ENCODE data around the gene SLX4IP. TPM values are rescaled to one million over a fixed set of nuclear protein-coding genes. Genes with fewer than 3 reads are reported as not detected.
"Not testable (repeated sequence)": the region's sequence is repeated elsewhere in the genome, so short reads cannot be mapped to it uniquely, and the experiment has no call there.

SLX4IP gene
- total RNA-seq, 1 donor from 2014 or later: 2.6 TPM

- TF ChIP-seq, protein P1, sequence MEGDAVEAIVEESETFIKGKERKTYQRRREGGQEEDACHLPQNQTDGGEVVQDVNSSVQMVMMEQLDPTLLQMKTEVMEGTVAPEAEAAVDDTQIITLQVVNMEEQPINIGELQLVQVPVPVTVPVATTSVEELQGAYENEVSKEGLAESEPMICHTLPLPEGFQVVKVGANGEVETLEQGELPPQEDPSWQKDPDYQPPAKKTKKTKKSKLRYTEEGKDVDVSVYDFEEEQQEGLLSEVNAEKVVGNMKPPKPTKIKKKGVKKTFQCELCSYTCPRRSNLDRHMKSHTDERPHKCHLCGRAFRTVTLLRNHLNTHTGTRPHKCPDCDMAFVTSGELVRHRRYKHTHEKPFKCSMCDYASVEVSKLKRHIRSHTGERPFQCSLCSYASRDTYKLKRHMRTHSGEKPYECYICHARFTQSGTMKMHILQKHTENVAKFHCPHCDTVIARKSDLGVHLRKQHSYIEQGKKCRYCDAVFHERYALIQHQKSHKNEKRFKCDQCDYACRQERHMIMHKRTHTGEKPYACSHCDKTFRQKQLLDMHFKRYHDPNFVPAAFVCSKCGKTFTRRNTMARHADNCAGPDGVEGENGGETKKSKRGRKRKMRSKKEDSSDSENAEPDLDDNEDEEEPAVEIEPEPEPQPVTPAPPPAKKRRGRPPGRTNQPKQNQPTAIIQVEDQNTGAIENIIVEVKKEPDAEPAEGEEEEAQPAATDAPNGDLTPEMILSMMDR (conservative IDR thresholded peaks at IDR 0.05; ENCODE audit: low read depth, low read length): no peak
- no peak for DNase-seq (ENCODE audit: low read depth)
- H3K4me3 ChIP-seq (ENCODE audit: low read depth, low read length): no peak overlapping the region
These were observed 20.0 kb upstream of the SLX4IP start for GRCh38 chr20:10415013-10415650.

DNA sequence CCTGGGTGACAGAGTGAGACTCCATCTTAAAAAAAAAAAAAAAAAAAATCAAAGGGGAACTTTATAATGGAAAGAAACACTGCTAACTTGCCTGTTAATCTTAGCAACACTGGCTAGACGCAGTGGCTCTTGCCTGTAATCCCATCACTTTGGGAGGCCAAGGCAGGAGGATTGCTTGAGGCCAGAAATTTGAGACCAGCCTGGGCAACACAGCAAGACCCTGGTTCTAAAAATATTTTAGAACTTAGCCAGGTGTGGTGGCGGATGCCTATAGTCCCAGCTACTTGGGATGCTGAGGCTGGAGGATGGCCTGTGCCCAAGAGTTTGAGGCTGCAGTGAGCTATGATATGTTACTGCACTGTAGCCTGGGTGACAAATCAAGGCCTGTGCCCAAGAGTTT is 17.9 kb upstream of the SLX4IP start:
- DNase-seq (ENCODE audit: low read depth); H3K4me3 ChIP-seq (ENCODE audit: low read depth, low read length): not testable (repeated sequence)

DNA sequence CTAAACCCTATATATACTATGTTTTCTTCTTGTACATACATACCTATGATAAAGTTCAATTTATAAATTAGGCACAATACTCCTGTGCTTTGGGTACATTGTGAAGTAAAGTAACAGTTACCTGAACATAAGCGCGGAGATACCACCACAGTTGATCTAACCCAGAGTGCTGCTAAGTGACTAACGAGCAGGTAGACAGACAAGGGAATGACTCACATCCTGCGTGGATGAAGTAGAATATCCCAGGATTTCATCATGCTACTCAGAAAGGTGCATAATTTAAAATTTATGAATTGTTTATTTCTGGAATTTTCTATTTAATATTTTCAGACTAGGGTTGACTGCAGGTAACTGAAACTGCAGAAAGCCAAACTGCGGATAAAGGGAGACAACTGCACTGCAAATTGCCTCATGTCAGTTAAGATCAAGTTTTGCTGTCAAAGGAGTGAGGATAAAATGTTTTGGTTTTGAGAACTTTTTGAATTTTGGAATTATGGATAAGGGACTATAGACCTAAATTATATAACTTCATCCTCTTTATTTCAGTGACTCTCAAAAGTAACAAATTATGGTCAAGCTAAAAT is 15.5 kb upstream of the SLX4IP start:
- peak; percentile 26 for DNase-seq (ENCODE audit: low read depth)
- H3K4me3 ChIP-seq (ENCODE audit: low read depth, low read length): no peak overlapping the region
- TF ChIP-seq, protein P1 (conservative IDR thresholded peaks at IDR 0.05; ENCODE audit: low read depth, low read length): no peak

DNA sequence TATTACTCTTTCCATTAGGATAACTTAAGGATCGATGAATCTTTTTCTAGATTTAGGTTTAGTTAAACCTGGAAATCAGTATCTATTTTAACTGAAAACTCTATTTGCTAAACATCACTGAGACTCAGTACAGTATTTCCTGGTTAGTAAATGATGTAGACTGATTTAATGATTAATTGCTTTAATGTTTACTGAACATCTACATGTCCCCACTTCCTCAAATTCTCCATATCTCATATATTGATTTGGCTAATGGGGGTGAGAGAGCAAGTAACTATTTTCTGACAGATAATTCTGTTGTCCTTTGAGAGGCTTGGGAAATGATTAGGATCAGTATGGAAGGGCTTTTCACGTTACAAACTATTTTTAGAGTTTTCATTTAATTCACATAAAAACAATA is 11.4 kb upstream of the SLX4IP start:
- TF ChIP-seq, protein P1 (conservative IDR thresholded peaks at IDR 0.05; ENCODE audit: low read depth, low read length): no peak
- DNase-seq (ENCODE audit: low read depth): no peak
- no peak overlapping the region for H3K4me3 ChIP-seq (ENCODE audit: low read depth, low read length)

GRCh38 chr20:10427060-10427692 is 7.9 kb upstream of the SLX4IP start:
- TF ChIP-seq, protein P1 (conservative IDR thresholded peaks at IDR 0.05; ENCODE audit: low read depth, low read length): peak; percentile 93
- DNase-seq (ENCODE audit: low read depth): no peak
- no peak overlapping the region for H3K4me3 ChIP-seq (ENCODE audit: low read depth, low read length)

GRCh38 chr20:10428008-10428407 is 7.1 kb upstream of the SLX4IP start:
- no peak overlapping the region for H3K4me3 ChIP-seq (ENCODE audit: low read depth, low read length)
- TF ChIP-seq, protein P1 (conservative IDR thresholded peaks at IDR 0.05; ENCODE audit: low read depth, low read length): no peak
- no peak for DNase-seq (ENCODE audit: low read depth)

- TF ChIP-seq, protein P1 (conservative IDR thresholded peaks at IDR 0.05; ENCODE audit: low read depth, low read length): no peak
- no peak for DNase-seq (ENCODE audit: low read depth)
- no peak overlapping the region for H3K4me3 ChIP-seq (ENCODE audit: low read depth, low read length)
These were observed 5.6 kb upstream of the SLX4IP start for GRCh38 chr20:10429443-10429981.
